IPS DF 4.7 (cell line): ENCODE data around the gene CYP1A2.
"Not testable (repeated sequence)": the region's sequence is repeated elsewhere in the genome, so short reads cannot be mapped to it uniquely, and the experiment has no call there.

Experiments used
- DNase-seq: peaks from one replicate; pipeline ENCODE4 v3.0.0-alpha.2; 2013; ENCODE audit warnings: low spot score; ENCODE audit errors: extremely low read depth

The CYP1A2 gene

DNA sequence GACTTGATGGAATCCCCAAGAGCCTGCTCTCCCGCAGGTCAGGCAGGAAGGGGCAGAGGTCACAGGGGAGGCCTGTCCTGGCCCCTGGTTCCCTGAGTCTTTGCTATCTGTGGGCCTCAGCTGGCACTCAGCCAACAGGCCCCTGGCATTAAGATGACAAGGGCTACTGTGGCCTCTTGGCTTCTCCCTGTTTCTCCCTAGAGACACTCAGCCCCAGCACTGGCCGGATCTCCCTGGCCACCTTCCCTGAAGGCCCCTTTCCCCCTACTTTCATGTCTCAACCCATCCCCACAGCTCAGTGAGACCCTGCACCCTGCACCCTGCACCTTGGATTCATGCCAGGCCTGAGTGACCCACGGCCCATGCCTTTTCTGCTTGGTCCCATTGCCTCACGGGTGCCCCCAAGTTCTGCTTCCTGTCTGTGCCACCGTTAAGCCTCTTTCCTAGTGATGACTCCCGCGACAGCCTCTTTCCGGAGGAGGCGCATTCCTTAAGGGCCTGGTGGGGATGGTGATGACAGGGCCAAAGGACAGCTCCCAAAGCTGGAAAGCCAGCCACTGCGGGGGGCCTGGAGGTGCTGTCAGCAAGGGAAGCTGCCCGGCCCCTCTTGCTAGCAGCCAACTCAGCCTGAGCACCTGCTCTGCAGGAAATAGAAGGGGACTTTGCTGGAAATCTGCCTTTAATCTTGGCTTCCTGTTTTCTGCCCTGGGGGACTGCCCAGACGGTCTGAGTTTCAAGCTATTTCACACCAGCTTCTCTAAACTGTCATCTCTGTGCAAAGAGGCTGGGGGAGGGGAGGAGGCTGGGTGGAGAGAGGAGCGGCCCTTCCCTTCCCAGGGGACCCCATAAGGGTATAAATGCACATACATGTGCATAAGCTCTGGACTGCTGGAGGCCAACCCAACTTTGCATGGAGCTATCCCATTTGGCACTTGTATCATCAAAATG is 28.4 kb downstream of the CYP1A2 start:
- DNase-seq = no peak

DNA sequence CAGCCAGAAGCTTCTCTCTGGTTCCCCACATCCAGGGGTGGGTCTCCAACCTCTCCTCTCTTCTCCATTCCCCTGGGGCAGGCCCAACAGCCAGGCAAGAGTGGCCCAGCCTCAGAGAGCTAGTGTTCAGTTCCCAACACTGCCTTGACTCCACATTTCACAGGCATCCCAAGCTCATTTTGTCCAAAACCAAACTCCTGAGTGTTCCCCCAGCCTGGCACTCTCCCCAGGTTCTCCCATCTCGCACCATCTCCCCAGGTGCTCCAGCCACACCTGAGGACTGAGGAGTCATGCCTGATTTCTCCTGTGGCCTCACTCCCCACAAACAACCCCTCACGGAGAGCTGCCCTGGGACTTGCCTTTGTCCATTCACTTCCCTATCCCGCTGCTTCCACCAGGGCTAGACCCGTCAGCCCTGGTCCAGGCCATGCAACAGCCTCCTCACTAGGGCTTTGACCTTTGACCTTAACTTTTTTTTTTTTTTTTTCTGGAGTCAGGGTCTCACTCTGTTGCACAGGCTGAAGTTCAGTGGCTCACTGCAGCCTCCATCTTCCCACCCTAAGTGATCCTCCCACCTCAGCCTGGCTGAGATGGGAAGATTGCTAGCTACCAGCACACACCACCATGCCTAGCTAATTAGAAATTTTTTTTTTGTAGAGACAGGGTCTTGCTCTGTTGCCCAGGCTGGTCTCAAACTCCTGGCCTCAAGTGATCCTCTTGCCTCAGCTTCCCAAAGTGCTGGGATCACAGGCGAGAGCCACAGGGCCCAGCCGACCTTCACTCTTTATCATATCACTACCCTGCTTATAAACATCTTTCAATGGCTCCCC is 29.3 kb downstream of the CYP1A2 start:
- DNase-seq = no peak

DNA sequence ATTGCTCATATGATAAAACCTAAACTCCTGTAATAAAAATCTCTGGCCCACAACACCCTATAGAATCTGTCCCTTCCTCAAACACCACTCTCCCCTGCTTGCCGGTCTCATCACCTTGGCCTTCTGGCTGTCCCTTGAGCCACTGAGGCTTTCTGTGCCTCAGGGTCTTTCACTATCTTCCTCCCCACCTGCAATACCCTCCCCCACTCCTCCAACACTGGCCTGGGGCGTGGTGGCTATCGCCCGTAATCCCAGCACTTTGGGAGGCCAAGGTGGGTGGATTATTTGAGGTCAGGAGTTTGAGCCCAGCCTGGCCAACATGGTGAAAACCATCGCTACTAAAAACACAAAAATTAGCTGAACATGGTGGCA is 29.9 kb downstream of the CYP1A2 start:
- no peak for DNase-seq

DNA sequence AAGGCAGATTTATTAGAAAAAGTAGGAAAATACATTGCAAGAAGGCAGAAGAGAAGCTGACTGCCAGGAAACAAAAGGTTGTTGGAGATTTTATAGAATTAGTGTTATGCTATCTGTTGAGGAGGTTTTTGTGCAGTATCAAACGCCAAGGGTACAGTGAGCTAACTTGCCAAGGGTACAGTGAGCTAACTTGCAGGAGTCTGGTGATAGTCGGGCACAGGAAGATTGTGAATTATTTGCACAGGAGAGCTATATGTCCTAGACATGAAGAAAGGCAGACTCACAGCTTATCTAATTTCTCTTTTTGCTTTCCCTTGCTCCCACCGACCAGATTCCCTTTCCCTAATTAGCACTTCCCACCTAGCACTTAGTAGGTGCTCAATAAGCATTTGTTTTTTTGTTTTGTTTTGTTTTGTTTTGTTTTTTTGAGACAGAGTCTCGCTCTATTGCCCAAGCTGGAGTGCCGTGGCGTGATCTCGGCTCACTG is 30.6 kb downstream of the CYP1A2 start:
- no peak for DNase-seq

DNA sequence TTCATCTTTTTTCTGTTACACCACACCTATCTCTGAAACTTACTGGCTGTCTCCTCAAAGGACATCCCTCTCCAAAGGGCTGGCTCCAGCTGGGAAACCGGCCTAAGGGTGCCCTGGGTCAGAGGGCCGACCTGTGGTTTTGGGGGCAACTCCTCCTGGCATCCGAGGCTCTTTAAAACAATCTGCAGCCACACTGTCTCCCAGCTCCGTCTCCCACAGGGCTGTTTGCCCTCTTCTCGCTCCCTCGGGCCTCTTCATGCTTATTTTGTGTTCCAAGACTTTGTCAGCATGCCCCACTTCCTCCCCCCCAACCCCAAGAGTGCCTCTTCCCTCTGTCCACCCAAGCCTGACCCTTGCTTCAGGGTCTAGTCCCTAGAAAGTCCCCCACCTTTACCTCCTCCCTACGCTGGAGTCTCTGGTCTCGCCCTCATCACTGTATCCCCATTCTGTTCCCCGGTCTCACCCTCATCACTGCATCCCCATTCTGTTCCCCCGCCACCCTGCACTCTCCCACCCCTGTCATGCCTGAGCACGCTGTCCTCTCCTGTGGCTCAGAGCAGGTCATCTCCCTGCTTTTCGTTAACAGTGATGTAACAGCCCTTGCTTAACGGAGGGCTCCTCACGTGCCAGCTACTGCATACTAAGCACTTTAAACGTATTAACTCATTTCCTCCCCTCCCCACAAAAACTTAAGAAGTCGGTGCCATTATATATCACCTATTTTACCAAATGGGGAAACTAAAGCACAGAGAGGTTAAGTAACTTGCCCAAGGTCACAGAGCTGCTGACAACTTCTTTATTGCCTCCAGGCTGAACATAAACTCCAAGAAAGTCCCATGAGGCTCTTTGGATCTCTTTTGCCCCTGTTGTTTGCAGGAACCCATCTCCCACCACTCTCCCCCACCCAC is 32.1 kb downstream of the CYP1A2 start:
- no peak for DNase-seq

DNA sequence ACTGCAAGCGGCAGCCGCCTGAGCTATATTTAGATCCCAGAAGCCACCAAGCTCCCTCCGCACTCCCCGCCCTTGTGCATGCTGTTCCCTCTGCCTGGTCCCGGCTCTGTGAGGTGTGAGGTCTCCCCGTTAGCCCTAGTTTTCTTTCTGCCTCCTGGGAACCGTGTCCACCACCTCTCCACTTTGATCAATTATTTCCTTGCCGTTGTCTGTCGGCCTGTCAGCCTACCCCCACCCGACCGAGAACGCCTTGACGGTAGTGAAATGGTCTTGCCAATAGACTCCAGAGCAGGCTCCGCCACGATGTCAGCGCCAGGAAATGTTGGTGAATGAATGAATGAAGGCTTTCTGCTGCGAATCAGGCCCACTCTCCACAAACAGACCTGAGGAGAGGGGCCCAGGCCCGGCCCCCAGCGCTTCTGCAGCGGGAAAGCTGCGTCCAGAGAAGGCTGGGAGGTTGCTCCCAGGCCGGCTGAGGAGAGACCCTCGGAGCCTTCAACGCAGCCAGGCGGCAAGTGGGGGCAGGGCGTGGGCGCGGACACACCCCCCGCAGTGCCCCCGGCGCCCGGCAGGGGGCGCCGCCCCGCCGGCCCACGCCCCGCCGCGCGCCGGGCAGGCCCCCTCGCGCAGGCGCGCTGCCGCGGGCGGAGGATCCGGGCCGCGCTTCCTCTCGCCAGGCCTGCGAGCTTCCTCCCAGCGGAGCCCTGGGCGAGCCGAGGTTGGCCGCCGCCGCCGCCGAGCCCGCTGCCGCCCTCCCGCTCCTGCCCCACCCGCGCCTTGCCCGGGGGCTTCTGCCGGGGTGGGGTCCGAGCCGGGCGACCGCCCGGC is 33.0 kb downstream of the CYP1A2 start, which contains the start of gene CSK:
Gene CSK (plus strand): TSS at position 650 of the 828 bp plus-strand sequence. CDS start 16,218 bp downstream, outside the sequence.
- DNase-seq = no peak

DNA sequence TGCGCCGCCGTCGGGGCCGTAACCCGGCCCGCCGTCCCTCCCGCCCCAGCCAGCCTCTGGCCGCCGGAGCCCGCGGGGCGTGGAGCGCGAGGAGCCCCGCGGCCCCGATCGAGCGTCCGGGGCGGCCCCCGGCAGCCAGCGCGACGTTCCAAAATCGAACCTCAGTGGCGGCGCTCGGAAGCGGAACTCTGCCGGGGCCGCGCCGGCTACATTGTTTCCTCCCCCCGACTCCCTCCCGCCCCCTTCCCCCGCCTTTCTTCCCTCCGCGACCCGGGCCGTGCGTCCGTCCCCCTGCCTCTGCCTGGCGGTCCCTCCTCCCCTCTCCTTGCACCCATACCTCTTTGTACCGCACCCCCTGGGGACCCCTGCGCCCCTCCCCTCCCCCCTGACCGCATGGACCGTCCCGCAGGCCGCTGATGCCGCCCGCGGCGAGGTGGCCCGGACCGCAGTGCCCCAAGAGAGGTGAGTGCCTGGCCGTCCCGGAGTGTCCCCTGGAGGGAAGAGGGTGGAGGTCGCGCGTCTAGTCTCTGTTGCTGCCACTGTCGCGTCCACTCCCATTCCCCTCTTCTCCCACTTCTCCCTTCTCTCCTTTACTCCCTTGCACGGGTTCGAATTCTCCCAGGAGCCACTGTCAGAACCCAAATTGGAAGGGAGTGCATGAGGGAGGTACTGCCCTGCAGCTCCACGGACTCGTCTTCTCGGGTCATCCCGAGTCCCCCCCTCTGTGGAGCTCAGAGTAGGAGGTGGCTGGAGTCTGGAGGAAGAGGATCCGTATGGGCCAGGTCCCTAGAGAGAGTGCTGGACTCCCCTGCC is 33.8 kb downstream of the CYP1A2 start:
- no peak for DNase-seq

DNA sequence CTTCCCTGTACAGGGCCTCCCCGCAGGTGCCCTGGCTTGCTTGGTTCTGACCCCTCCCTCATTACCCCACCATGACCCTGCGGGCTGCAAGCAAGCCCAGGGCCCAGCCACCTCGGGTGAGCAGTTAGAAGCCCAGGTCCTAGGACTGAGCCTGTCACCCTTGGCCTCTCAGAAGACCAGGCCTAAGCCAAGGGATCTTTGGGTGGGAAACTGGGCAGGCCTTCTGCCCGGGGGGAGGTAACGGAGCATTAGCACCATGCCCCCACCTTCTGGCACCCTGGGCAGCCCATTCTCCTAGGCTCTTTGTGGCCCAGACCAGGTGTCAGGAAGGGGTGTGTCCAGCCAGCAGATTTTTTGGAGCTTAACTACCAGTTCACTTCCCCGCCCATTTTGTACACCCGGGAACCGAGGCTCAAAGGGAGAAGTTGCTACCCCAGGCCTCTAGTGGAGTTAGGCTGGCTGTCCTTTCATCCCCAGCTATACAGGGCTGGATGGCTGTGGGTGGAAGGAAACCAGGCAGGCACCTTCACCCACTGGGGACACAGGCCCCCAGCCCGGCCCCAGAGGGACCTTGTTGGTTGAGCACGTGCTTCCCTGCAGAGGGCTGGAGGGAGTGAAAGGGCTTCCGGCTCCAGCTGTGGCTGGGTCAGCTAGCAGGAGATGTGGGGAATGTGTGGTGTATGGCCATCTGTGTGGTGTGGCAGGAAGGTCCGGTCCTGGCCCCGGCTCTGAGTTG is 34.6 kb downstream of the CYP1A2 start:
- DNase-seq = no peak

DNA sequence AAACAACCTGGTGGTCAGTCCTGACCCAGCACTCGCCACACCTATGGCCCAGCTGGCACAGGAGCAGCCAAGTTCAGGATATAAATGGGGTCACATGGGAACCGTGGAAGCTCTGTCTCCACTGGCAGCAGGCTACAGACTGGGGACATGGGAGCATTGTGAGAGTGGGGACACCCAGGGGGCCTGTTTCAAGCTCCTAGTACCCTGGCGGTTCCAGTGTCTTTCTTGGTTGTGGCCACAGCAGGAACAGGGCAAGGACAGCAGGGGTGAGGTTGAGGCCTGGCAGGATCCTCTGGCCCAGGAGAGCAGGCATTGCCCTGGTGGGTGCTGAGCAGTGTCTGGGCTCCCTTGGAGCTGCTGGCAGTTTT is 35.1 kb downstream of the CYP1A2 start:
- DNase-seq = no peak

DNA sequence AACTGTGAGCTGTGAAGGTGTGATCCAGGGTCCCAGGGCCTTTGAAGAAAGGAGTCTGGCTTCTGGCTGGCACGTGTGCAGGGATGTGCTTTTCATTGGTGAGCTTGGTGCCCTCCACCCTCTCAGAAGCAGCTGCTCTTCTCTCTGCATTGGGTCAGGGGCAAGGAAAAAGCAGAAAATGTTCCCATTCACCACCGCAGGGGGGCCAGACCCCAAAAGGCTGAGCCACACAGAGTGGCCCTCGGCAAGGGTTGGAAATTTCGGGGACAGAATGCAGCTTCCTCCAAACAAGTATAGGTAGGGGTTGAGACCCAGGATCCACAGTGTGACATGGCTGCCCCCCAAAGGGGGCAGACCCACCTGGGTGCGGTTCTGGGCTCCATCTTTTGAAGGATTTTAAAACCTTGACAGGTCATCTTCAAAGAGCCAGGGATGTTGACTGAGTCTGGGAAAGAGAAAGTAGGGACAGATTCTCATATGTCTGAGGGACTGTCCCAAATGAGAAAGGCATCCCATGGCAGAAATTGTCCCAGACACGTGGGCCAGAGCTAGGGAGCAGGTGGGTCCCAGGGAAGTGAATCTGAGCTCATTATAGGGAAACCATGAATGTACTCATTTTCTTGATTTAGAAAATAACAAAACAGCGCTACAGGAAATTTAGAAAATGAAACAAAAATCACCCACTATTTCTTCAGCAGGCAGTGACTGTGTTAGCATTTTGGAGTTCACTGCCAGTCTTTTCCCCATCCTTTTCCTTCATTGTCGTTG is 36.0 kb downstream of the CYP1A2 start:
- DNase-seq = no peak

DNA sequence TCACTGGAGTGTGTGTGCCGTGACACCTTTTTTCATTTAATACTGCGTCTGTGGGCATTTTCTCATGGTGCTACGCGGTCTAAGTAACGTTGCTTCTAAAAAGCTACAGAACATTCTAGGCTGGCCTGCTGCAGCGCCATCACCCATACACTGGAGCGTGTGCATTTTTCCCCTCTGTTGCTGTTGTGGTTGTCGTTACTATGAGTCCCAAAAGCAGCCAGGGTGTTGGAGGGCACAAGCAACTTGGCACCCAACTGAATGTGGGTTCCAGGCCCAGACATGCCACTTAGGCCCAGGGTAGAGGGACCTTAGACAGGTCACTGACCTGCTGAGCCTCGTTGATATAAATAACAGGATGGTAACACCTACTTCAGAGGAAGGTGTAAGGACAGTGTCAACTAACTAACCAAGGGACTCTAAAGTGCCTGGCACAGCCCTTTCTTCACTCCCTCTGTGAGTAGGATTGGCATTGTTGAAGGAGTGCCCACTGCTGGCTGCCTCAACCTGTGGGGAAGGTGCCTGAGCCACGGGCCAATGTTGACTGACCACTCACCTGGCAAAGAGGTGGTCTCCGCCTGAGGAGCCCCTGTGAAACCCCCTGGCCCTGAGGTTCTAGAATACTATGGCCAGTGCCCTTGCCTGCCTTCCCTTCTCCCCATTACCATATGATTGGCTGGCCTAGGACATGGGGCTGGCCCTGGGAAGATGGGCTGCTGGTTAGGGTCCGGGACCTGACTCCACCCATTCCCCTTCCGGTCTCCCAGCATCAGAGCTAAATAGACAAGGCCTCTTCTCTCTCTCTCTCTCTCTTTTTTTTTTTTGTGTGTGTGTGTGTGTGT is 36.8 kb downstream of the CYP1A2 start:
- no peak for DNase-seq

DNA sequence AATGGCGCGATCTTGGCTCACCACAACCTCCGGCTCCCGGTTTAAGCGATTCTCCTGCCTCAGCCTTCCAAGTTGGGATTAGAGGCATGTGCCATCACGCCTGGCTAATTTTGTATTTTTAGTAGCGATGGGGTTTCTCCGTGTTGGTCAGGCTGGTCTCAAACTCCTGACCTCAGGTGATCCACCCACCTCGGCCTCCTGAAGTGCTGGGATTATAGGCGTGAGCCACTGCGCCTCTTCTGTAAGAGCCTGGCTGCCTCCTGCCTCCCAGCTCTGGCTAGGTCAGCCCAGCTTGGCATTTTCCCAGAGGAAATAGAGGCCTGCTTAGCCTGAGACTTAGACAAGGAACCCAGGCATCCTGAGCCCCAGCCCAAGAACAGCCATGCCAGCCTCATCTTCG is 37.4 kb downstream of the CYP1A2 start:
- not testable (repeated sequence) for DNase-seq

DNA sequence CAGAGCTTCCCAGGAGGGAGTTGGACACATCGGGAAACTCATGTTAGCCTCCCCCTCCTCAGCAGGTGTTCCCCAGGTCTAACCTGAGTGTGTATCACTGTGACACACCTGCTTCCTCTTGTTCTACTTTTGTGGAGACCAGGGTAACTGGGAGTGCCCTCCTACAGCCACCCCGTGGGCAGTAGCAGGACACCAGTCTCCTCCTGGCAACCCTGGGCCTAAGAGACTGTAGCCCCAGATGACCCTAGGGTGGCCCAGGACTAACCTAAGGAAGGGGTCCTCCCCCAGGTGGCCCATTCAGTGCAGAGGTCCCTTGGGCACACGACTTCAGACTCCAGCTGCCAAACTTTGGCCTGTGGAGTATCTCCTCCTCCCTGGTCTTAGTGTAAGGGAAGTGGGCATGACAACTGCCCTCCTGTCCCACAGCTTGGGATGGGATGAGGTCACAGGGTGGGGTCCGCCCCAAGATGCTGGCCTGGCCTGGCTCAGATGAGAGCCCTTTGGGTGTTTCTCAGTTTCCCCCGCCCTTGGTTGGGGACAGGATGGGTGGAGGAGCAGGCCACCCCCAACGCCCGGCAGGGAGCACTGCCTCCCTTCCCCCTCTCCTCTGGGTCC is 38.0 kb downstream of the CYP1A2 start:
- DNase-seq = no peak

DNA sequence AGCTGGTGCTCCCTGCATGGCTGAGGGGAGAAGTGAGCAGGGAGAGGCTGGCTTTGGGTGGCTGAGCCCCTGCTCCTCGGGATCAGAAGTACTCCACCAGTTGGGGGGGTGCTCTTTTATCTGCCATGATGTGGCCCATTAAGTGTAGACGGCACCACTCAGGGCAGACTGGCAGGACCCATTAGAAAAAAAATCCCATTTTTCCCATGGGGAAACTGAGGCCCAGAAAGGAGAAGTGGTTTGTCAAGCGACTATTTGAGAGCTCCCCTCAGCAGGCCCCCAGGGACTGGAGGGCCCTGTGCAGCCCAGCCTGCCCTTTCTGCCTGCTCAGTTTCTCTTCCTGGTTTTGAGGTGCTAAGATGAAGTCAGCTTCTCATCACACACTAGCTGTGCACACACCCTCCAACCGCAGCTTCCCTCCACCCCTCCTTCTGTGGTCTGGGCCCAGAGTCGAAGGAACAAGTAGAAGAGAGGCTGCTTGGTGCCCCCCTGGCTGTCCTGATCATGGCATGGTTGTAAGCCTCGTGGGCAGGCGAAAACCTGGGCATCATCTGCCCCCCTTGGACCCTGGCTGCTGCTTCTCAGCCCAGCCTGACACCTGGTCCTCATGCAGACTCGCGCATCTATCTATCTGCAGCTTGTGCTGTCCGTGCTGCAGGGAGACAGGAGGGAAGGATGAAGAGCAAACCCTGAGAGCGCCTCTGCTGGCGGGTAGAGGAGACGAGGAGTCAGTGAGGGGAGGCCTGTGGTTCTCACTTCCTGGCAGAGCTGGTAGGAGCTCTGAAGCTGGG is 38.8 kb downstream of the CYP1A2 start:
- no peak for DNase-seq

DNA sequence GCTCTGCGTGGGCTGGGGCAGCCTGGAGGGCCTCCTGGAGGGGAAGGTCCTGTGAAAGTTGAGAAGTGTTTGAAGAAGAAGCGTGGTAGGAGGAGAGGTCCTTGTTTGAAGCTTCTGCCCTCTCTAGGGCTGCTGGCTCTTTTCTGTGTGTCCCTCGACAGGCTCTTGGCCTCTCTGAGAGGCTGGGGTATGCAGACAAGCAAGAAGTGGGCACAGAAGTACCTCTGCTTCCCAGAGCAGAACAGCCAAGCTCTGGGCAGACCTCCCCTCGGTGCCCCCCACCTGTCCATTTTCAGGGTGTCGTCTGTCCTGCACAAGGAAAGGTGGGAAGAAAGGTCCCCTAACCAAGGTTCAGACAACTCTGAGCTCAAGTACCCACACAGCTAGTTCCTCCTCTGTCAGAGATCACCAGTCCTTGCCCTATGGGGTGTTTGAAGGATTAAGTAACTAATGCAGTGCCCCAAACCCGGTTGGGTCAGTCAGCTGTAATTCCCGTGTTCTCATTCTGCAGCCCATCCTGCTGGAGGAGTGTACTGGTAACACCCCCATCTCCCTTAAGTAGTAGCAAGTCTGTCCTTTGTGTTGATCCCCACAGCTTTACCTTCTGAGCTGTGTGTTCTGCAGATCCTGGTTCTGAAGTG is 39.5 kb downstream of the CYP1A2 start:
- DNase-seq = no peak
